Stimulated activated naive B cell treated with anti-CD40 and anti-IgM and Interleukin-4, amounts not matched to agents 10 μg/mL and 1 μg/mL and 100 μg/mL, for 72 hours (primary cell): Measurements from ENCODE around the gene STEAP1B.
A peak's percentile ranks its signal among the peaks of the same experiment; 100 is the strongest.
"Not testable (repeated sequence)": the region's sequence is repeated elsewhere in the genome, so short reads cannot be mapped to it uniquely, and the experiment has no call there.

Source experiments
- ATAC-seq, 2 donors: fragments of 150-1000 bp; cut with Tn5 transposase; replicated peaks; 2 replicates each; pipeline ENCODE4 v1.10.0; 2021; ENCODE audit warnings: moderate library complexity in 1 of 2
- DNase-seq: peaks from one replicate; pipeline ENCODE4 v3.0.0; 2021
- H3K27ac Mint-ChIP-seq: one replicate; pipeline ENCODE4 v1.8.0; 2022; ENCODE audit warnings: mild to moderate bottlenecking, mixed read lengths
- H3K27me3 Mint-ChIP-seq, 2 donors: one replicate each; pipeline ENCODE4 v1.8.0; 2022; ENCODE audit warnings: mixed read lengths in 2 of 2
- H3K36me3 Mint-ChIP-seq, 2 donors: one replicate each; pipeline ENCODE4 v1.8.0; 2022; ENCODE audit warnings: mixed read lengths in 2 of 2, mild to moderate bottlenecking in 1 of 2
- H3K4me1 Mint-ChIP-seq, 2 donors: one replicate each; pipeline ENCODE4 v1.8.0; 2022; ENCODE audit warnings: mixed read lengths in 2 of 2, mild to moderate bottlenecking in 1 of 2
- H3K4me3 Mint-ChIP-seq, 2 donors: one replicate each; pipeline ENCODE4 v1.8.0; 2022; ENCODE audit warnings: mild to moderate bottlenecking in 2 of 2, mixed read lengths in 2 of 2, moderate library complexity in 1 of 2
- H3K9me3 Mint-ChIP-seq, 2 donors: one replicate each; pipeline ENCODE4 v1.8.0; 2022; ENCODE audit warnings: mixed read lengths in 2 of 2, mild to moderate bottlenecking in 1 of 2

STEAP1B gene

GRCh38 chr7:22516950-22517349 is 17.0 kb upstream of the STEAP1B start:
- H3K27me3 Mint-ChIP-seq, ATAC-seq, H3K27ac Mint-ChIP-seq, H3K9me3 Mint-ChIP-seq, H3K4me3 Mint-ChIP-seq, DNase-seq: not testable (repeated sequence)
- Mint-ChIP-seq H3K36me3 (peaks cover 4 to 15% of the 10 kb centered on the region in 2 donors), H3K4me1 (peaks cover 10 to 14% of the 10 kb centered on the region in 2 donors)

GRCh38 chr7:22514963-22515362 is 15.0 kb upstream of the STEAP1B start:
- not testable (repeated sequence) for H3K27me3 Mint-ChIP-seq, H3K36me3 Mint-ChIP-seq, H3K9me3 Mint-ChIP-seq, DNase-seq, H3K4me3 Mint-ChIP-seq, H3K27ac Mint-ChIP-seq, ATAC-seq
- H3K4me1 Mint-ChIP-seq, result peaks cover 10 to 14% of the 10 kb centered on the region in 2 donors

GRCh38 chr7:22507320-22507719 is 7.3 kb upstream of the STEAP1B start:
- H3K9me3 Mint-ChIP-seq, ATAC-seq, DNase-seq, H3K27me3 Mint-ChIP-seq, H3K4me1 Mint-ChIP-seq, H3K36me3 Mint-ChIP-seq, H3K4me3 Mint-ChIP-seq, H3K27ac Mint-ChIP-seq: not testable (repeated sequence)

GRCh38 chr7:22506316-22507020 is 6.5 kb upstream of the STEAP1B start:
- H3K4me1 Mint-ChIP-seq, H3K36me3 Mint-ChIP-seq, H3K27me3 Mint-ChIP-seq, DNase-seq, H3K27ac Mint-ChIP-seq, H3K4me3 Mint-ChIP-seq, ATAC-seq, H3K9me3 Mint-ChIP-seq: not testable (repeated sequence)

GRCh38 chr7:22504519-22504918 is 4.5 kb upstream of the STEAP1B start:
- not testable (repeated sequence) for H3K4me3 Mint-ChIP-seq, H3K27ac Mint-ChIP-seq, DNase-seq, H3K36me3 Mint-ChIP-seq, ATAC-seq, H3K9me3 Mint-ChIP-seq, H3K27me3 Mint-ChIP-seq, H3K4me1 Mint-ChIP-seq

GRCh38 chr7:22502104-22502503 is 2.1 kb upstream of the STEAP1B start:
- not testable (repeated sequence) for H3K27ac Mint-ChIP-seq, ATAC-seq, H3K4me1 Mint-ChIP-seq, H3K4me3 Mint-ChIP-seq, H3K36me3 Mint-ChIP-seq, DNase-seq, H3K9me3 Mint-ChIP-seq
- peaks cover 3 to 18% of the 10 kb centered on the region in 2 donors for H3K27me3 Mint-ChIP-seq

GRCh38 chr7:22501336-22501735 is 1.3 kb upstream of the STEAP1B start:
- not testable (repeated sequence) for DNase-seq, H3K4me1 Mint-ChIP-seq, H3K4me3 Mint-ChIP-seq, H3K36me3 Mint-ChIP-seq, H3K27ac Mint-ChIP-seq, H3K9me3 Mint-ChIP-seq, ATAC-seq
- peaks cover 3 to 18% of the 10 kb centered on the region in 2 donors for H3K27me3 Mint-ChIP-seq

- Mint-ChIP-seq H3K4me3 (no peak overlapping the region), H3K27me3 (peaks cover 3 to 18% of the 10 kb centered on the region in 2 donors), H3K36me3 (no peaks in the 10 kb centered on the region), H3K27ac (no peak overlapping the region), H3K9me3 (no peaks in the 10 kb centered on the region), H3K4me1 (peaks cover 5 to 8% of the 10 kb centered on the region in 2 donors)
- no peak for DNase-seq
- no peak for ATAC-seq
Measured at GRCh38 chr7:22499044-22499443, 944 bp downstream of the STEAP1B start.

GRCh38 chr7:22496912-22497311 is 3.1 kb downstream of the STEAP1B start:
- not testable (repeated sequence) for H3K36me3 Mint-ChIP-seq, DNase-seq, H3K4me1 Mint-ChIP-seq, H3K27ac Mint-ChIP-seq, H3K4me3 Mint-ChIP-seq, H3K9me3 Mint-ChIP-seq, ATAC-seq
- peaks cover 3 to 18% of the 10 kb centered on the region in 2 donors for H3K27me3 Mint-ChIP-seq

- not testable (repeated sequence) for DNase-seq, H3K36me3 Mint-ChIP-seq, H3K4me1 Mint-ChIP-seq, H3K9me3 Mint-ChIP-seq, H3K4me3 Mint-ChIP-seq, ATAC-seq, H3K27ac Mint-ChIP-seq
- peaks cover 3 to 18% of the 10 kb centered on the region in 2 donors for H3K27me3 Mint-ChIP-seq
Measured at GRCh38 chr7:22496296-22496888, 3.6 kb downstream of the STEAP1B start.

GRCh38 chr7:22493160-22493925 is 6.6 kb downstream of the STEAP1B start:
- H3K36me3 Mint-ChIP-seq, ATAC-seq, H3K4me3 Mint-ChIP-seq, H3K27ac Mint-ChIP-seq, H3K4me1 Mint-ChIP-seq, H3K27me3 Mint-ChIP-seq, H3K9me3 Mint-ChIP-seq, DNase-seq: not testable (repeated sequence)

- DNase-seq (peak; percentile 24), ATAC-seq (peak; percentile 70 to 74)
- Mint-ChIP-seq H3K27ac (no peak overlapping the region), H3K36me3 (peaks cover 0 to 10% of the 10 kb centered on the region in 2 donors), H3K4me1 (peaks cover 6 to 7% of the 10 kb centered on the region in 2 donors), H3K4me3 (no peak overlapping the region), H3K27me3 (no peaks in the 10 kb centered on the region), H3K9me3 (no peaks in the 10 kb centered on the region)
Measured at GRCh38 chr7:22488643-22489462, 11.1 kb downstream of the STEAP1B start.

GRCh38 chr7:22487978-22488642 is 11.9 kb downstream of the STEAP1B start:
- Mint-ChIP-seq H3K27me3 (no peaks in the 10 kb centered on the region), H3K36me3 (peaks cover 0 to 14% of the 10 kb centered on the region in 2 donors), H3K27ac (no peak overlapping the region), H3K4me3 (no peak overlapping the region), H3K4me1 (peaks cover 6 to 7% of the 10 kb centered on the region in 2 donors), H3K9me3 (no peaks in the 10 kb centered on the region)
- no peak for DNase-seq
- no peak for ATAC-seq

- H3K9me3 Mint-ChIP-seq, result no peaks in the 10 kb centered on the region
- peaks cover 0 to 12% of the 10 kb centered on the region in 2 donors for H3K36me3 Mint-ChIP-seq
- no peak overlapping the region for H3K27ac Mint-ChIP-seq
- ATAC-seq, result no peak
- no peak overlapping the region for H3K4me3 Mint-ChIP-seq
- H3K4me1 Mint-ChIP-seq, result peaks cover 11 to 15% of the 10 kb centered on the region in 2 donors
- DNase-seq, result no peak
- no peaks in the 10 kb centered on the region for H3K27me3 Mint-ChIP-seq
Measured at GRCh38 chr7:22486597-22486996, 13.4 kb downstream of the STEAP1B start.
